GM08714 (cell line): ENCODE measurements around the gene LYRM4.

ENCODE experiments used
- H3K4me3 ChIP-seq: fragments of 200-500 bp; sonication (Bioruptor generic); 2 replicates; pipeline ENCODE4 v1.5.1; 2014; ENCODE audit warnings: mild to moderate bottlenecking, low read length, inconsistent platforms
- ZNF274 ChIP-seq: IDR thresholded peaks from 2 replicates; pipeline ENCODE4 v1.6.1; 2012; ENCODE audit warnings: mild to moderate bottlenecking, low read depth, low read length

LYRM4 gene

DNA sequence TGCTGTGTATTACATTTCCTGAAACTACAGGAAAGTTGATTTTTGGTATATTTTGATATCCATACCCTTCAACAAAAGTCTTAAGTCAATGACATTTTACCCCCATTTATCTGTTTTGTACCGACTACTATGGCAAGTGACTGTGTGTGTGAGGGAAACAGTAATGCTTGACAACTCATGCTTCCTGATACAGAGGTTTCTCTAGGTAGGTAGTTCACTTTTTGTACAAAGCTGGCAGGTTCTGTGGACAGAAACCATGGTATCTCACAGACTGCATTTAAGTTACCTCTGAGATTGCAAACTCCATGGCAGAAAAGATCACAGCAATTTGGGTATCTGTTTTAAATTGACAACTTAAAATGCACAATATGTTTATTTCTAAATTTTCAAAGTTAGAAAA lies 29.3 kb upstream of the LYRM4 start:
- TF ChIP-seq ZNF274 = no peak
- no peak overlapping the region for H3K4me3 ChIP-seq

GRCh38 chr6:5287966-5288297 lies 27.2 kb upstream of the LYRM4 start:
- TF ChIP-seq ZNF274 = no peak
- no peak overlapping the region for H3K4me3 ChIP-seq

DNA sequence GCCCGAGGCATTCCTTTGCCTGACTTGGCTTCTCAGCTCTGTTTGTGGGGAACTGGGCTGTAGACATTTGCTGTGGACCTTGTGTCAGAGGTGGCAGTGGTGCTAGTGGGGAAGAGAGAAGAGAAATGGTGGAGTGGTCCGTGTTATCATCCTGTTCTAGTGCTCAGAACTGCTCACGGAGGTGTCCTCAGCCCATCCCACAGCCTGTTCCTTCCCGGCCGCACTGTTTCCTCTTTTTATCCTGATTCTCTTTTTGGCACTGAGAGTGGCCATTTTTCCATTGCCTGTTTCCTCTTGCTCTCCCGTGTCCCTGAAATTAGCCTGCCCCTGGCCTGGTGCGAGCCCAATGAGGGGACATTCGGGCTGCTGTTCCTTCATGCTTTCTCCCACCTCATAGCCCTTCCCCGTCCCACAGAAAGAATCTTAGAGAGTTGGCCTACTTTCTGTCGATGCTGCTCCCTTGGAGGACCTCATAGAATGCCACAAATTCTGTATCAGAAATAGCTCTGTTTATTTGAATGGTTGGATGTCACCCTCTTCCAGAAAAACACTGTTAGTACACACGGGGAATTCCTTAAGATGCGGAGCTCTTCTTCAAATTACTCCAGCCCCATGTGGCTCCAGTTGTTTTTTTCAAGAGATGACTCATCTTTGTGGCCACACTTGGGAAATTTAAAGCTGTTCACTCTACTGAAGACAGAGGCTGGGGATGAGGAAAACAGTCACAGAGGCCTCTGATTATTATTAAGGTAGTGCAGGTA lies 26.6 kb upstream of the LYRM4 start:
- no peak overlapping the region for H3K4me3 ChIP-seq
- TF ChIP-seq ZNF274 = no peak

GRCh38 chr6:5286780-5287179 lies 26.0 kb upstream of the LYRM4 start:
- no peak for TF ChIP-seq ZNF274
- no peak overlapping the region for H3K4me3 ChIP-seq

DNA sequence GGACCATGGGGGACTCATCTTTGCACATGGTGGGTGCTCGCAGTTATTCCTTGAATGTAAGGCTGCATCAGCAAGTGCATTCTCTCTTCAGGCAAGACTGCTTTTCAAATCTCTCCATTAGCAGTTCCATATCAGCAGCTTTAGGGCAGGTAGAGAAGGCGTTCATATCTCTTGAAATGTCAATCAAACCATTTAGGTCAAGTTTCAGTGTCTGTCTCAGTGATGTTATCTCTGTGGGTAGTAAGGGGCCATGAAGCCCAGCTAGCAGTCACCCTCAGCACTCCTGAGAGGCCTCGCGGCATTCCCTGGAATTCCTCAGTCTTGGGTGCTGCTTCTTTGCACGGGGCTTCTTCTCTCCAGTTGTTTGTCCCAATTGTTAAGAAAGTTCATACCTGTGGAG lies 24.8 kb upstream of the LYRM4 start:
- H3K4me3 ChIP-seq = no peak overlapping the region
- no peak for TF ChIP-seq ZNF274

- H3K4me3 ChIP-seq = no peak overlapping the region
- TF ChIP-seq ZNF274 = no peak
Observed at GRCh38 chr6:5285081-5285480, 24.3 kb upstream of the LYRM4 start.

- TF ChIP-seq ZNF274 = no peak
- H3K4me3 ChIP-seq = no peak overlapping the region
Observed at GRCh38 chr6:5282191-5282623, 21.5 kb upstream of the LYRM4 start.

DNA sequence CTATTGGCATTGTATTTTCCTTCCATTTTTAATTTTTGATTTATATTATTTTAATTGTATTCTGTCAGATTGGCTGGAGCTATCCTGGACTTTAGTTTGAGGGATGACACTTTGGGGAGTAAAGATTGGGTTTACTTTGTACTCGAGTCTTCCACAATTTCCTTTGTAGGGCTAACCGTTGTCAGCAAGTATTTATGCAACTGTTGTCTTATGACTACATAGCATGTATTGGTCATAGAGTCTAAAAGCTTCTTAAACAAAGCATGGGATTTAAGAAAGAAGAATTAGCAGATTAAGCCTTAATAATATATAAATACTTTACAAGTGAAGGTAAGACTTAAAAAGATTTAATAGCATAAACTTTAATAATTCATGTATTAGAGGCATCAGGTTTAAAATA lies 20.2 kb upstream of the LYRM4 start:
- no peak for TF ChIP-seq ZNF274
- H3K4me3 ChIP-seq = no peak overlapping the region

DNA sequence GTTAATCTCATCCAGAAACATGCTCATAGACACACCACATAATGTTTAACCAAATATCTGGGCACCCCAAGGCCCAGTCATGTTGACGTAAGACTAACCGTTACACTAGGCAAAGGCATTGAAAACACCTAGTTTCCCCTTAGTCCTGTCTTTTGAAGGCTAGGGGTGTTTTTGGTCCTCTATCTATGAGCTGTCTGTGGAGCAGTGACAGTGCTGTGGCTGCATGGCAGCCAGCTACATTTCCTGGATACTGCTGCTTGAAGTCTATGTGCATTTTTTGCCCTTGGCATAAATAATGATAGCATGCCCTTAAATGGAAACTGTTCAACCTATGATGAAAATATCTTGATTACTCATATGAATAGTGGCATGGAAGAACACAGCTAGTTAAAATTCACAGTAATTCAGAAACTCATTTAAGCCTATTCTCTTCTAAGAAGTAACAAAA lies 19.2 kb upstream of the LYRM4 start:
- no peak for TF ChIP-seq ZNF274
- H3K4me3 ChIP-seq = no peak overlapping the region

DNA sequence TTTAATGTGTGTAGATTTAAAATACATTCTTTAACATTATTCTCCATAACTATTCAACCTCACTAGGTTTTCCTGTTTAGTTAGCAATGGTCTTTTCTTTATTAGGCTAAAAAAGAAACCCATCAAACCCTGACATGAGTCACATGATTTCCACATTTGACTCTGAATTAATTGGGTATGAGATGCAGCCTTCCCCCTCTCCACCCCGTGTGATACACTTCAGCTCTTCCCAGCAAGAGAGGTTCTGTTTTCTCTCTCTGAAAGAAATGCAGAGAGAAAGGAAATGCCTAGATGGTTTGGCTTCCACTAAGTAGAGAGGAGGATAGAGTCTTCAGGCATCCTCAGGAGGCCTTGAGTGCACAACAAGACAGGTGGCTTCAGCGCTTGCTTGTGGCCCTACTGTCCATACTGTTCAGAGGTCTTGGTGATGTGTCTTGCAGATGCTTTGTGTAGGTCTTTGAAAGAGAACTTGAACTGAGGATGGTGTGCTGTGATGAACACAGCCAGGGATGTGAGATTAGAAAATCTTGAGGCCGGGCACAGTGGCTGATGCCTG lies 17.9 kb upstream of the LYRM4 start:
- no peak overlapping the region for H3K4me3 ChIP-seq
- no peak for TF ChIP-seq ZNF274

DNA sequence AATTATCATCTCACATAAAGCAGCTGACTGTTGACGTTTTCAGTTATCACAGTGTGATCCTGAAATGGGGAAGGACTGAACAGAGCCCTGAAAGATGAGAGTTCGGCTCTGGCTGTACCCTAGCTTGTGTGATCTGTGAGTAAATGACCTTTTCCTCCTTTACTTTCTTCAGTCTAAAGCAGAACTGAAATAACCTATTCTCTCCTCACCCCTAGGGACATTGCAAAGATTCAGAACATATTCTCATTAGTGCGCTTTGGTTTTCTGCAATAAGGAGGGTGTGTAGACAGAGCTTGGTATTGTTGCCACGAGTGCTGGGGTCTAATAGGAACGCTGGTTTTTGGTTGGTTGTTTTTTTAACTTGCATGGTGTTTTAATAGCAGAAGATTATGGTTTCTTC lies 17.3 kb upstream of the LYRM4 start:
- TF ChIP-seq ZNF274 = no peak
- no peak overlapping the region for H3K4me3 ChIP-seq

GRCh38 chr6:5277589-5277988 lies 16.8 kb upstream of the LYRM4 start:
- no peak overlapping the region for H3K4me3 ChIP-seq
- no peak for TF ChIP-seq ZNF274

DNA sequence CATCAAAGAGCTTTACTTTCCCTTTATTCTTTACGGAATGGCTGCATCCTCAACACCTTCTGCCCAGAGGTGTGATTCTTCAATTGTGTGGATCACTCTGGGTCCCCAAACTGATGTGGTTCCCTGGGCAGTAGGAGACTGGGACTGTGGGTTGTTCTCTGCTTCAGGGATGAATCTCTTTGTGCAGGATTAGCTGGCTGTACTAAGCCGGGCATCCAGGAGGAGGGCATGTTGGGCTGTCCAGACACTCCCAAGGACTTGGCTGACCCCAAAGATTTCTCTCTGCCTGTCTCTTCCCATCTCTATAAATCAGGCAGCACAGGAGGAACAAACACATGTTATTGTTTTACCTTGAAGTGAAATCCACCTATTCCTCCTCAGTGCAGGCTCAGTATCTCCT lies 15.8 kb upstream of the LYRM4 start:
- no peak overlapping the region for H3K4me3 ChIP-seq
- TF ChIP-seq ZNF274 = no peak

DNA sequence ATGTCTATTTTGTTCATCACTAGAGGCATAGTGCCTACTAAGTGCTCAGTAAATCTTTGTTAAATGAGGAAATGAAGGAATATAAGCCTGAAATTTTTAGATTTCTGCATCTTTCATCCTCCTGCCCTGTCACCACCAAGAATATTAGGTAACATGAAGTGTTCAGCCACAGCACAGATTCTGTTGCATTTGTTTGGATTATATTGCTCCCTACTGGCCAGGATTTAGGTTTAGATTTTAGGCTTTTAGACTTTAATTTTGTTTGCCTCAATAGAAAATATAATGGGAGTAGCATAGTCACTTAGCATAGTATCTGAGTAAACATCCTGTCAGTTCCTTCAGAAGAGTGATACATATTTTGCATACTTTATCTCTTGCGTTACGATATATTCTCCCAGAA lies 14.7 kb upstream of the LYRM4 start:
- no peak for TF ChIP-seq ZNF274
- no peak overlapping the region for H3K4me3 ChIP-seq

DNA sequence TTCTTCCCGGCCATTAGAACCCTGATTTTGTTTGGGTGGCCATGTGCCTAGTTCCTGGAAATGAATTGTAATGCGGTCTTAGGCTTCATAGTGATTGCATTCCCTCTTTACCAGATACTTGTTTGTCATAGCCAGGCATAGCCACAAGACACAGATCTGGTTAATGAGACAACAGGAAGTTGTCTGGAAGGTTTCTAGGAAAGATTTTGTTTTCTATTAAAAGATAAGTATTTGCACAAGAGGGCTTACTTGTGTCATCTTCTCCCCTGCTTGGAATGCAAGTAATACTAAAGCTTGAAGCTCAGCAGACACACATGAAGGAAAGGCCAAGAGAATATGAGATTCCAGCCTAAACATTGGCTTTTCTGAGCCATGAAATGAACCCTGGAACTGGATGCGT lies 13.5 kb upstream of the LYRM4 start:
- no peak for TF ChIP-seq ZNF274
- no peak overlapping the region for H3K4me3 ChIP-seq

- H3K4me3 ChIP-seq = no peak overlapping the region
- no peak for TF ChIP-seq ZNF274
Observed at GRCh38 chr6:5271926-5272325, 11.2 kb upstream of the LYRM4 start.
